ENCODE data around the gene CLDN9. TPM values are rescaled to one million over a fixed set of nuclear protein-coding genes. Genes with fewer than 3 reads are reported as not detected.
A peak's percentile ranks its signal among the peaks of the same experiment; 100 is the strongest.

Gene CLDN9
- total and polyA plus RNA-seq, 8 donors: 1.7 to 12.1 (median 3.0) TPM

GRCh38 chr16:2979669-2980226 is 33.0 kb upstream of the CLDN9 start:
- 5 to 6% methylated on average over 37 to 43 of the region's 43 CpGs for WGBS, 2 donors
- Histone ChIP-seq H3K27ac (no peak overlapping the region), H3K4me3 (peak overlapping the region; percentile 42 to 79 (median 71)), H3K27me3 (no peaks in the 10 kb centered on the region), H3K36me3 (no peaks in the 10 kb centered on the region), H3K9me3 (no peaks in the 10 kb centered on the region), H3K4me1 (peaks cover 16 to 46% (median 22%) of the 10 kb centered on the region in 3 donors)
- TF ChIP-seq, protein P1, sequence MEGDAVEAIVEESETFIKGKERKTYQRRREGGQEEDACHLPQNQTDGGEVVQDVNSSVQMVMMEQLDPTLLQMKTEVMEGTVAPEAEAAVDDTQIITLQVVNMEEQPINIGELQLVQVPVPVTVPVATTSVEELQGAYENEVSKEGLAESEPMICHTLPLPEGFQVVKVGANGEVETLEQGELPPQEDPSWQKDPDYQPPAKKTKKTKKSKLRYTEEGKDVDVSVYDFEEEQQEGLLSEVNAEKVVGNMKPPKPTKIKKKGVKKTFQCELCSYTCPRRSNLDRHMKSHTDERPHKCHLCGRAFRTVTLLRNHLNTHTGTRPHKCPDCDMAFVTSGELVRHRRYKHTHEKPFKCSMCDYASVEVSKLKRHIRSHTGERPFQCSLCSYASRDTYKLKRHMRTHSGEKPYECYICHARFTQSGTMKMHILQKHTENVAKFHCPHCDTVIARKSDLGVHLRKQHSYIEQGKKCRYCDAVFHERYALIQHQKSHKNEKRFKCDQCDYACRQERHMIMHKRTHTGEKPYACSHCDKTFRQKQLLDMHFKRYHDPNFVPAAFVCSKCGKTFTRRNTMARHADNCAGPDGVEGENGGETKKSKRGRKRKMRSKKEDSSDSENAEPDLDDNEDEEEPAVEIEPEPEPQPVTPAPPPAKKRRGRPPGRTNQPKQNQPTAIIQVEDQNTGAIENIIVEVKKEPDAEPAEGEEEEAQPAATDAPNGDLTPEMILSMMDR (IDR thresholded peaks at IDR 0.05): no peak
- peak in 1 of 6 donors; percentile 85 for DNase-seq
- intact Hi-C loops (cut with DNase I): loop anchor here in 1 of 3 donors (5.0 kb wide), 1 partner anchor 57 kb away; no protein-coding TSS in a partner anchor
- no peak for ATAC-seq
- FAIRE-seq: no peak

GRCh38 chr16:2980227-2981176 is 32.2 kb upstream of the CLDN9 start, which contains the start of gene PKMYT1:
PKMYT1 (minus strand) TSS chr16:2980446; CDS start chr16:2979657, 789 bp downstream.
- 6 to 8% methylated on average over 54 to 91 of the region's 91 CpGs for WGBS, 2 donors
- Histone ChIP-seq H3K9me3 (no peaks in the 10 kb centered on the region), H3K36me3 (no peaks in the 10 kb centered on the region), H3K4me3 (peak within 1 kb of the TSS; percentile 42 to 79 (median 71)), H3K27me3 (no peaks in the 10 kb centered on the region), H3K27ac (peak within 1 kb of the TSS; percentile 79 to 88 (median 84)), H3K4me1 (peaks cover 23 to 54% (median 30%) of the 10 kb centered on the region in 3 donors)
- TF ChIP-seq, protein P1 (IDR thresholded peaks at IDR 0.05): no peak
- intact Hi-C loops (cut with DNase I): loop anchor here in 1 of 3 donors (5.0 kb wide), 1 partner anchor 58 kb away; no protein-coding TSS in a partner anchor
- DNase-seq: peak; percentile 87 to 99 (median 94)
- peak; percentile 84 to 92 (median 90) for ATAC-seq
- no peak for FAIRE-seq

DNA sequence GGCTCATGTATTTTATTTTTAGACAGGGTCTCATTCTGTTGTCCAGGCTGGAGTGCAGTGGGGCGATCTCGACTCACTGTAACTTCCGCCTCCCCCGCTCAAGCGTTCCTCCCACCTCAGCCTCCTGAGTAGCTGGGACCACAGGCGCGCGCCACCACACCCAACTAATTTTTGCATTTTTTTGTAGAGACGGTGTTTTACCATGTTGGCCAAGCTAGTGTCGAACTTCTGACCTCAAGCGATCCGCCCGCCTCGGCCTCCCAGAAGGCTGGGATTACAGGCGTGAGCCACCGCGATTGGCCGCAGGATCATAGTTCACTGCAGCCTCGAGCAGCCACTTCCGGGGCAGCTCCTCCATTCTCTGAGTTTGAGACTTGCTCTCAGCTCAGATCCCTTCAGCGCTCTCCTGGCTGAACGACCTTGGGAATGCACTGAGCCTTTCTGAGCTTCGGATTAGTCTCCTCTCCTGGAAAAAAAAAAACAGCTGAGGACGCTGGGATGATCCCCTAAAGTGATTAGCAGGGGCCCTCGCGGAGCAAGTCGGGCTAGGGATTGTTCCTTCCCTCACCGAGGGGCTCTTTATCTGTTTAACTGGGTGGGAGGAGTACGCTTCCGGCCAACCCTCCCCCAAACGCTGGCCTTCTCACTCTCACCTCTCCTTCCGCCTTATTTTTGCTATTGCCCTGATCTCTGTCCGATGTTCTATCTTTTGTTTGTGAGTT is 31.4 kb upstream of the CLDN9 start:
- no peak for ATAC-seq
- Histone ChIP-seq H3K36me3 (no peaks in the 10 kb centered on the region), H3K9me3 (no peaks in the 10 kb centered on the region), H3K4me3 (peak overlapping the region in 2 of 4 donors; percentile 73 to 79), H3K27ac (no peak overlapping the region), H3K27me3 (no peaks in the 10 kb centered on the region), H3K4me1 (peaks cover 31 to 62% (median 31%) of the 10 kb centered on the region in 3 donors)
- peak in 2 of 6 donors; percentile 40 to 51 for DNase-seq
- WGBS, 2 donors: 54 to 60% methylated on average over 33 of the region's 33 CpGs
- TF ChIP-seq, protein P1 (IDR thresholded peaks at IDR 0.05): no peak
- no peak for FAIRE-seq
- intact Hi-C loops (cut with DNase I): loop anchor here in 1 of 3 donors (5.0 kb wide), 1 partner anchor 59 kb away; no protein-coding TSS in a partner anchor

GRCh38 chr16:2981899-2982250 is 30.8 kb upstream of the CLDN9 start:
- H3K4me3 ChIP-seq: no peak overlapping the region
- H3K36me3 ChIP-seq: no peaks in the 10 kb centered on the region
- FAIRE-seq (no peak), ATAC-seq (no peak), DNase-seq (peak in 2 of 6 donors; percentile 41 to 55)
- intact Hi-C loops (cut with DNase I): loop anchor here in 1 of 3 donors (5.0 kb wide), 1 partner anchor 60 kb away; no protein-coding TSS in a partner anchor
- no peak overlapping the region for H3K27ac ChIP-seq
- no peaks in the 10 kb centered on the region for H3K9me3 ChIP-seq
- H3K27me3 ChIP-seq: no peaks in the 10 kb centered on the region
- TF ChIP-seq, protein P1 (IDR thresholded peaks at IDR 0.05): no peak
- peaks cover 26 to 59% (median 27%) of the 10 kb centered on the region in 3 donors for H3K4me1 ChIP-seq
- WGBS, 2 donors: 76 to 79% methylated on average over 4 of the region's 4 CpGs

Measured in pancreas (tissue), 10 donors.